Heart left ventricle (tissue), 16 donors: ENCODE results near the gene CNTNAP5. TPM values are rescaled to one million over a fixed set of nuclear protein-coding genes. Genes with fewer than 3 reads are reported as not detected.

ENCODE experiments used
- ATAC-seq, 4 donors: fragments of 200-7000 bp; cut with Tn5 transposase; one replicate each; pipeline ENCODE4 v1.9.1; 2020 to 2022; ENCODE audit warnings: moderate library complexity in 4 of 4, mild to moderate bottlenecking in 3 of 4, moderate number of reproducible peaks in 1 of 4
- DNase-seq, 5 donors: peaks; one replicate each; pipeline ENCODE4 v3.0.0-alpha.2; 2020
- H3K27ac ChIP-seq, 12 donors: fragments of 200-600 bp; sonication (generic) in 4 of 12; one replicate each; pipeline versions ENCODE4 v1.5.0 to v1.8.0; 2016 to 2022; ENCODE audit warnings: mild to moderate bottlenecking in 2 of 12
- H3K27me3 ChIP-seq, 9 donors: fragments of 200-600 bp; sonication (generic) in 2 of 9; one replicate each; pipeline versions ENCODE4 v1.5.1 to v1.8.0; 2016 to 2022; ENCODE audit warnings: mild to moderate bottlenecking in 3 of 9
- H3K36me3 ChIP-seq, 9 donors: fragments of 200-600 bp; sonication (generic) in 2 of 9; one replicate each; pipeline versions ENCODE4 v1.5.0 to v1.8.0; 2018 to 2022; ENCODE audit warnings: mild to moderate bottlenecking in 2 of 9
- H3K4me1 ChIP-seq, 12 donors: fragments of 200-600 bp; sonication (generic) in 4 of 12; one replicate each; pipeline versions ENCODE4 v1.5.0 to v1.8.0; 2016 to 2022; ENCODE audit warnings: mild to moderate bottlenecking in 3 of 12
- H3K4me3 ChIP-seq, 12 donors: fragments of 200-600 bp; sonication (generic) in 4 of 12; one replicate each; pipeline versions ENCODE4 v1.5.0 to v1.8.0; 2017 to 2022; ENCODE audit warnings: mild to moderate bottlenecking in 9 of 12, moderate library complexity in 4 of 12
- H3K9me3 ChIP-seq, 12 donors: fragments of 200-600 bp; sonication (generic) in 4 of 12; one replicate each; pipeline versions ENCODE4 v1.5.0 to v1.8.0; 2016 to 2022; ENCODE audit warnings: mild to moderate bottlenecking in 1 of 12
- POLR2A ChIP-seq, 2 donors: fragments of 450-650 bp; IDR thresholded peaks; one replicate each; pipeline ENCODE4 v1.6.1; 2017; ENCODE audit warnings: antibody characterized with exemption in 2 of 2, mild to moderate bottlenecking in 2 of 2, moderate library complexity in 2 of 2
- WGBS, 4 donors: extraction: QIAGEN DNeasy Blood & Tissue Kit in 2 of 4; methylation state at CpG; one replicate each; pipeline versions ENCODE4 v1.1.5 to v1.1.7; 2013 to 2018; 5-methylcytosine and 5-hydroxymethylcytosine counted together
- intact Hi-C, 10 donors: fragments of 100-400 bp; cut with DNase I; formaldehyde crosslinking; loops; one replicate each; pipeline versions ENCODE4 v1.11.1 to v1.14.2; 2022
- polyA plus RNA-seq, 2 donors: library from polyadenylated mRNA; stranded (reverse); fragments of 200-250 nt; gene quantifications; one replicate each; pipeline ENCODE4 v1.2.3, GENCODE V29; 2013
- total RNA-seq, 9 donors: library from RNA; depleted of rRNA in 2 of 9; stranded (reverse); fragments of >200 nt in 2 of 9; fragmentation: NEBNext Ultra II Directional in 3 of 9; extraction: Animal tissue kit (Norgen Biotek cat#: 25700) in 3 of 9; gene quantifications; one replicate each; pipeline versions ENCODE4 v1.1.0 to v1.2.4, GENCODE V29; 2016 to 2023
- TF ChIP-seq, protein P1 (sequence below), 12 donors: fragments of 200-600 bp; sonication (generic) in 4 of 12; IDR thresholded peaks; one replicate each; pipeline versions ENCODE4 v1.5.0 to v1.8.0; 2018 to 2022; ENCODE audit warnings: antibody characterized with exemption in 12 of 12, mild to moderate bottlenecking in 5 of 12
- donor health status: ischemic (EF 13 %, LVEDD 7.1; RV severe dilation, severe dysfunction).
- donor health status: healthy with polysubstance abuse.
- donor health status: DM: no; HTN: yes; CAD: no.
- donor health status: DM: no; HTN: no; CAD: no.
- donor health status: ischemic (EF 25% LVEDD 6.9; RV normal size, moderate dysfunction).
- donor health status: ischemic (EF 25% LVEDD 5.7; RV mildly dilated, moderate dysfunction).
- donor health status: healthy.
- donor health status: DM: yes; HTN: yes; CAD: no.
- donor health status: ischemic (EF 35%, LVEDD 5.7; RV mildly dilated, moderate dysfunction).
- donor health status: nonischemic (EF 11% LVEDD 7.7; RV severe dilation, severe dysfunction).
- donor health status: DM: yes; HTN: yes; CAD: no.
- donor health status: PGD.
- donor health status: ischemic (EF 29% LVEDD 5.4; RV normal size, mild dysfunction).
- donor health status: nonischemic (EF 23%, LVEDD 6.1; RV moderate dilation, normal function).

Gene CNTNAP5
- total and polyA plus RNA-seq, 11 donors = not detected

- Histone ChIP-seq H3K36me3 (no peaks in the 10 kb centered on the region), H3K27me3 (no peaks in the 10 kb centered on the region), H3K9me3 (no peaks in the 10 kb centered on the region), H3K27ac (no peak overlapping the region), H3K4me1 (no peaks in the 10 kb centered on the region), H3K4me3 (no peak overlapping the region)
- TF ChIP-seq POLR2A (IDR thresholded peaks at IDR 0.05) = no peak
- TF ChIP-seq, protein P1, sequence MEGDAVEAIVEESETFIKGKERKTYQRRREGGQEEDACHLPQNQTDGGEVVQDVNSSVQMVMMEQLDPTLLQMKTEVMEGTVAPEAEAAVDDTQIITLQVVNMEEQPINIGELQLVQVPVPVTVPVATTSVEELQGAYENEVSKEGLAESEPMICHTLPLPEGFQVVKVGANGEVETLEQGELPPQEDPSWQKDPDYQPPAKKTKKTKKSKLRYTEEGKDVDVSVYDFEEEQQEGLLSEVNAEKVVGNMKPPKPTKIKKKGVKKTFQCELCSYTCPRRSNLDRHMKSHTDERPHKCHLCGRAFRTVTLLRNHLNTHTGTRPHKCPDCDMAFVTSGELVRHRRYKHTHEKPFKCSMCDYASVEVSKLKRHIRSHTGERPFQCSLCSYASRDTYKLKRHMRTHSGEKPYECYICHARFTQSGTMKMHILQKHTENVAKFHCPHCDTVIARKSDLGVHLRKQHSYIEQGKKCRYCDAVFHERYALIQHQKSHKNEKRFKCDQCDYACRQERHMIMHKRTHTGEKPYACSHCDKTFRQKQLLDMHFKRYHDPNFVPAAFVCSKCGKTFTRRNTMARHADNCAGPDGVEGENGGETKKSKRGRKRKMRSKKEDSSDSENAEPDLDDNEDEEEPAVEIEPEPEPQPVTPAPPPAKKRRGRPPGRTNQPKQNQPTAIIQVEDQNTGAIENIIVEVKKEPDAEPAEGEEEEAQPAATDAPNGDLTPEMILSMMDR (IDR thresholded peaks at IDR 0.05) = no peak
- intact Hi-C loops = no loop called here
- DNase-seq = no peak
- no peak for ATAC-seq
- 86 to 97% (median 92%) methylated on average over 3 of the region's 3 CpGs for WGBS, 4 donors
Observed at GRCh38 chr2:124589971-124590370, 564.9 kb downstream of the CNTNAP5 start.

GRCh38 chr2:124602759-124603158, 577.7 kb downstream of the CNTNAP5 start:
- no peak for DNase-seq
- no peak for ATAC-seq
- no peaks in the 10 kb centered on the region for H3K4me1 ChIP-seq
- no peaks in the 10 kb centered on the region for H3K9me3 ChIP-seq
- no peak overlapping the region for H3K4me3 ChIP-seq
- intact Hi-C loops = no loop called here
- TF ChIP-seq, protein P1 (IDR thresholded peaks at IDR 0.05) = no peak
- TF ChIP-seq POLR2A (IDR thresholded peaks at IDR 0.05) = no peak
- H3K36me3 ChIP-seq = no peaks in the 10 kb centered on the region
- H3K27me3 ChIP-seq = no peaks in the 10 kb centered on the region
- no peak overlapping the region for H3K27ac ChIP-seq

- Histone ChIP-seq H3K4me1 (no peaks in the 10 kb centered on the region), H3K4me3 (no peak overlapping the region), H3K27ac (no peak overlapping the region), H3K27me3 (no peaks in the 10 kb centered on the region), H3K36me3 (no peaks in the 10 kb centered on the region), H3K9me3 (no peaks in the 10 kb centered on the region)
- intact Hi-C loops = no loop called here
- 67 to 86% (median 72%) methylated on average over 2 of the region's 2 CpGs for WGBS, 4 donors
- TF ChIP-seq POLR2A (IDR thresholded peaks at IDR 0.05) = no peak
- TF ChIP-seq, protein P1 (IDR thresholded peaks at IDR 0.05) = no peak
- DNase-seq (no peak), ATAC-seq (no peak)
Observed at GRCh38 chr2:124604940-124605339, 579.9 kb downstream of the CNTNAP5 start.

- 64 to 74% (median 66%) methylated on average over 2 of the region's 2 CpGs for WGBS, 4 donors
- DNase-seq = no peak
- Histone ChIP-seq H3K36me3 (no peaks in the 10 kb centered on the region), H3K4me1 (no peaks in the 10 kb centered on the region), H3K9me3 (no peaks in the 10 kb centered on the region), H3K27me3 (no peaks in the 10 kb centered on the region), H3K27ac (no peak overlapping the region), H3K4me3 (no peak overlapping the region)
- intact Hi-C loops = no loop called here
- TF ChIP-seq, protein P1 (IDR thresholded peaks at IDR 0.05) = no peak
- no peak for TF ChIP-seq POLR2A (IDR thresholded peaks at IDR 0.05)
- ATAC-seq = no peak
Observed at GRCh38 chr2:124607679-124608078, 582.6 kb downstream of the CNTNAP5 start.
